Coronary artery (tissue), 2 donors: ENCODE measurements around the gene STRN.

Experiments
- DNase-seq: peaks from one replicate; pipeline ENCODE4 v3.0.0-alpha.2; 2017; ENCODE audit warnings: low spot score
- H3K27ac ChIP-seq, 2 donors: fragments of 200-600 bp; sonication (generic); one replicate each; pipeline ENCODE4 v1.5.1; 2016 to 2019
- H3K4me3 ChIP-seq: fragments of 200-600 bp; sonication (generic); 2 replicates; pipeline ENCODE4 v1.5.1; 2016; ENCODE audit warnings: mild to moderate bottlenecking, moderate library complexity
- CTCF ChIP-seq: fragments of 200-600 bp; sonication (generic); IDR thresholded peaks from one replicate; pipeline ENCODE4 v1.5.1; 2019; ENCODE audit warnings: antibody characterized with exemption

Gene STRN

GRCh38 chr2:36973320-36973719 lies 7.0 kb upstream of the STRN start:
- TF ChIP-seq CTCF, result no peak
- no peak for DNase-seq
- no peak overlapping the region for H3K4me3 ChIP-seq
- H3K27ac ChIP-seq, result no peak overlapping the region

GRCh38 chr2:36971990-36972389 lies 5.7 kb upstream of the STRN start:
- TF ChIP-seq CTCF, result no peak

GRCh38 chr2:36967236-36967876 lies 1.0 kb upstream of the STRN start:
- no peak for TF ChIP-seq CTCF

More at GRCh38 chr2:36971990-36972389, 5.7 kb upstream of the STRN start:
- Histone ChIP-seq H3K4me3 (no peak overlapping the region), H3K27ac (no peak overlapping the region)
- no peak for DNase-seq

GRCh38 chr2:36965751-36966369 lies 476 bp downstream of the STRN start:
- TF ChIP-seq CTCF, result no peak
- DNase-seq, result peak; percentile 75
- Histone ChIP-seq H3K27ac (peak overlapping the region; percentile 87), H3K4me3 (peak overlapping the region; percentile 84)

More at GRCh38 chr2:36967236-36967876, 1.0 kb upstream of the STRN start:
- no peak for DNase-seq
- Histone ChIP-seq H3K4me3 (peak overlapping the region; percentile 84), H3K27ac (peak overlapping the region; percentile 54 to 85)

GRCh38 chr2:36965206-36965605 lies 1.1 kb downstream of the STRN start:
- TF ChIP-seq CTCF, result no peak
- DNase-seq, result no peak
- Histone ChIP-seq H3K4me3 (peak overlapping the region; percentile 84), H3K27ac (no peak overlapping the region)

- DNase-seq, result no peak
- Histone ChIP-seq H3K27ac (no peak overlapping the region), H3K4me3 (peak overlapping the region; percentile 84)
- TF ChIP-seq CTCF, result no peak
Observed at GRCh38 chr2:36964496-36965058, 1.8 kb downstream of the STRN start.

- TF ChIP-seq CTCF, result no peak
- H3K4me3 ChIP-seq, result no peak overlapping the region
- no peak for DNase-seq
- H3K27ac ChIP-seq, result no peak overlapping the region
Observed at GRCh38 chr2:36963734-36964133, 2.6 kb downstream of the STRN start.
